OCI-LY7 (cell line): ENCODE measurements around the gene ANTXR1. TPM values are rescaled to one million over a fixed set of nuclear protein-coding genes. Genes with fewer than 3 reads are reported as not detected.

Experiments
- BruUV-seq: library from RNA; stranded (reverse); fragments of 400-500 nt; replicated peaks from 2 replicates; lab custom pipeline; 2021; lab: Mats Ljungman, UMichigan
- CTCF ChIA-PET: fragments of 300-600 bp; sonication (Branson Sonifier 250); formaldehyde crosslinking; loops from one replicate; lab custom pipeline; 2022; ENCODE audit warnings: antibody characterized with exemption; ENCODE audit not compliant: unreplicated experiment; lab: Charles Lee
- POLR2A ChIA-PET: fragments of 300-600 bp; sonication (Branson Sonifier 250); formaldehyde crosslinking; loops from one replicate; lab custom pipeline; 2022; ENCODE audit warnings: antibody characterized with exemption; lab: Charles Lee
- DNase-seq: peaks from one replicate; pipeline ENCODE4 v3.0.0-alpha.2; 2015; ENCODE audit warnings: low spot score
- H2AFZ ChIP-seq: fragments of 200-600 bp; sonication (generic), shearing (Covaris generic); 2 replicates; pipeline ENCODE4 v1.6.1; 2014; ENCODE audit warnings: mild to moderate bottlenecking, antibody characterized with exemption, low read length, moderate library complexity
- H3K27ac ChIP-seq: fragments of 200-600 bp; sonication (generic); 2 replicates; pipeline ENCODE4 v1.5.1; 2014; ENCODE audit warnings: mixed run types, low read depth, mild to moderate bottlenecking, moderate library complexity, low read length, inconsistent platforms; ENCODE audit not compliant: poor library complexity, severe bottlenecking
- H3K36me3 ChIP-seq: fragments of 200-600 bp; sonication (generic); 2 replicates; pipeline ENCODE4 v1.6.1; 2014; ENCODE audit warnings: mild to moderate bottlenecking, antibody characterized with exemption, low read length, moderate library complexity, mixed read lengths; ENCODE audit not compliant: insufficient read depth
- H3K4me1 ChIP-seq: fragments of 200-600 bp; sonication (generic); 2 replicates; pipeline ENCODE4 v1.5.1; 2014; ENCODE audit warnings: mild to moderate bottlenecking, low read length; ENCODE audit not compliant: insufficient read depth, poor library complexity, severe bottlenecking
- H3K4me2 ChIP-seq: fragments of 200-600 bp; sonication (generic); 2 replicates; pipeline ENCODE4 v1.6.1; 2014; ENCODE audit warnings: mild to moderate bottlenecking, low read length
- H3K4me3 ChIP-seq: fragments of 200-600 bp; sonication (generic); 2 replicates; pipeline ENCODE4 v1.5.1; 2014; ENCODE audit warnings: mild to moderate bottlenecking, low read depth, low read length; ENCODE audit not compliant: poor library complexity, severe bottlenecking
- H3K79me2 ChIP-seq: fragments of 200-600 bp; sonication (generic); 2 replicates; pipeline ENCODE4 v1.6.1; 2016; ENCODE audit warnings: low read depth, mild to moderate bottlenecking, low read length, moderate library complexity, mixed read lengths; ENCODE audit not compliant: insufficient read depth
- H3K9me2 ChIP-seq: fragments of 200-600 bp; sonication (generic); 2 replicates; pipeline ENCODE4 v1.6.1; 2016; ENCODE audit warnings: mild to moderate bottlenecking, low read length, mixed read lengths; ENCODE audit not compliant: insufficient read depth
- H3K9me3 ChIP-seq: fragments of 200-600 bp; sonication (generic); 2 replicates; pipeline ENCODE4 v1.6.1; 2014; ENCODE audit warnings: mild to moderate bottlenecking, mixed run types, low read length, mixed read lengths
- H4K20me1 ChIP-seq: fragments of 200-600 bp; sonication (generic); 2 replicates; pipeline ENCODE4 v1.6.1; 2014; ENCODE audit warnings: mild to moderate bottlenecking, antibody characterized with exemption, low read length, moderate library complexity, mixed read lengths; ENCODE audit not compliant: insufficient read depth
- CTCF ChIP-seq: fragments of 200-600 bp; sonication (generic); conservative IDR thresholded peaks from 2 replicates; pipeline ENCODE4 v1.5.1; 2014; ENCODE audit warnings: mild to moderate bottlenecking, antibody characterized with exemption, low read length, moderate library complexity, mixed read lengths
- EZH2phosphoT487 ChIP-seq: fragments of 200-600 bp; sonication (generic); IDR thresholded peaks from 2 replicates; pipeline ENCODE4 v1.6.1; 2018; ENCODE audit warnings: low read depth, borderline replicate concordance, mild to moderate bottlenecking, mixed run types, antibody characterized with exemption, low read length, moderate library complexity, mixed read lengths
- intact Hi-C: fragments of 100-400 bp; cut with micrococcal nuclease; formaldehyde crosslinking; loops from one replicate; pipeline ENCODE4 v1.10.0; 2022; ENCODE audit not compliant: unreplicated experiment
- total RNA-seq, 2 experiments: library from RNA; depleted of rRNA in 1 of 2; stranded (reverse); fragments of >200 nt in 1 of 2; shearing (Covaris generic) in 1 of 2; gene quantifications; 2 replicates each; pipeline ENCODE4 v1.2.3, GENCODE V29; 2014 to 2022

ANTXR1 gene
- total RNA-seq, 2 experiments from 2014 or later = not detected

- no peak for DNase-seq
- no peaks in the 10 kb centered on the region for H3K4me1 ChIP-seq
- no TSS peak for BruUV-seq
- H4K20me1 ChIP-seq = no peaks in the 10 kb centered on the region
- no peak overlapping the region for H2AFZ ChIP-seq
- H3K27ac ChIP-seq = no peak overlapping the region
- H3K4me3 ChIP-seq = no peak overlapping the region
- H3K9me2 ChIP-seq = no peaks in the 10 kb centered on the region
- no peak for TF ChIP-seq CTCF
- TF ChIP-seq EZH2phosphoT487 = no peak
- no peak overlapping the region for H3K4me2 ChIP-seq
- intact Hi-C loops = no loop called here
- POLR2A ChIA-PET = no interaction called here
- CTCF ChIA-PET = no interaction called here
- no peaks in the 10 kb centered on the region for H3K79me2 ChIP-seq
- no peaks in the 10 kb centered on the region for H3K9me3 ChIP-seq
- H3K36me3 ChIP-seq = no peaks in the 10 kb centered on the region
Observed at GRCh38 chr2:69221512-69221911, 208.5 kb downstream of the ANTXR1 start.

GRCh38 chr2:69221960-69222751, 209.2 kb downstream of the ANTXR1 start:
- no peak for TF ChIP-seq EZH2phosphoT487
- no peak for TF ChIP-seq CTCF
- Histone ChIP-seq H3K9me3 (no peaks in the 10 kb centered on the region), H3K79me2 (no peaks in the 10 kb centered on the region), H2AFZ (no peak overlapping the region), H3K27ac (no peak overlapping the region), H3K36me3 (no peaks in the 10 kb centered on the region), H3K4me1 (no peaks in the 10 kb centered on the region), H3K9me2 (no peaks in the 10 kb centered on the region), H3K4me3 (no peak overlapping the region), H4K20me1 (no peaks in the 10 kb centered on the region), H3K4me2 (no peak overlapping the region)
- BruUV-seq = no TSS peak
- ChIA-PET CTCF (no interaction called here), POLR2A (no interaction called here)
- intact Hi-C loops = no loop called here
- DNase-seq = no peak

GRCh38 chr2:69222953-69223658, 210.1 kb downstream of the ANTXR1 start:
- CTCF ChIA-PET = no interaction called here
- Histone ChIP-seq H3K9me2 (no peaks in the 10 kb centered on the region), H3K4me1 (no peaks in the 10 kb centered on the region), H3K4me3 (no peak overlapping the region), H3K27ac (no peak overlapping the region), H3K4me2 (no peak overlapping the region), H4K20me1 (no peaks in the 10 kb centered on the region), H2AFZ (no peak overlapping the region), H3K79me2 (no peaks in the 10 kb centered on the region), H3K36me3 (no peaks in the 10 kb centered on the region), H3K9me3 (no peaks in the 10 kb centered on the region)
- intact Hi-C loops = no loop called here
- POLR2A ChIA-PET = interaction anchor here (0.6 kb wide), 1 partner anchor 1305 kb away, joined by 3 read pairs; no protein-coding TSS in a partner anchor
- BruUV-seq = no TSS peak
- TF ChIP-seq EZH2phosphoT487 (no peak), CTCF (no peak)
- no peak for DNase-seq
